Stimulated activated CD8-positive, alpha-beta memory T cell treated with anti-CD3 and anti-CD28 coated beads, Interleukin-12 subunit alpha, Interleukin-12 subunit beta, amount 100 ng/mL, for 24 hours (primary cell): ENCODE results near the gene TSPAN16.
A peak's percentile ranks its signal among the peaks of the same experiment; 100 is the strongest.

ENCODE experiments used
- DNase-seq: peaks from one replicate; pipeline ENCODE4 v3.0.0-alpha.2; 2020; ENCODE audit errors: extremely low read depth

The TSPAN16 gene

GRCh38 chr19:11268783-11269267 is 27.1 kb upstream of the TSPAN16 start:
- no peak for DNase-seq

DNA sequence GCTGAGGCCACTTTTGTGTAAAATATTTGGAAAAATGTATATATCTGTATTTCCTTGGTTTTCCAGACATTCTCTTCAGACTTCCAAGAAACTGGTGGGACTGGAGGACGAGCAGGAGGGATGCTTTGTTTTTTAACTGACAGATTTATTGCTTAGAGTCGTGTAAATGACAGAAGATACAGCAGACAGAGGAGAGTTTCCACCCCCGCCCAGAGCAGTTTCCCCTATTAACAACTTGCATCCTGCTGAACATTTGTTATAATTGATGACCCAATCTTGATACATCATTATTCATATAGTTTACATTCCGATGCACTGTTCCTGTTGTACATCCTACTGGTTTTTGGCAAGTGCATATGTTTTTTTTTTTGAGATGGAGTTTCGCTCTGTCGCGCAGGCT is 26.6 kb upstream of the TSPAN16 start:
- no peak for DNase-seq

GRCh38 chr19:11273296-11273695 is 22.7 kb upstream of the TSPAN16 start:
- DNase-seq, result no peak

DNA sequence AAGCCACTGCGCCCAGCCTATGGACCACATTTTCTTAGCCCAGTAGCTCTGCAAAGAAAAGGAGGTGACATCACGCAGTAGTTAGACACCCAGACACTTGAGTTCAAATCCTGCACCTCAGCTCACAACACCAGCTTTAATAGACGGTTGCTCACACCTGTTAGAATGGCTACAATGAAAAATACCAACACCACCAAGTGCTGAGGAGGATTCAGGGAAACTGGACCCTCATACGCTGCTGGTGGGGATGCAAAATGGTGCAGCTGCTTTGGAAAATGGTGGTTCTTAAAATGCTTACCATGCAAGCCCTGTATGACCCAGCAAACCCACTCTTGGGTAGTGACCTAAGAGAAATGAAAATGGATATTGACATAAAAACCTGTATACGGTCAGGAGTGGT is 22.0 kb upstream of the TSPAN16 start:
- no peak for DNase-seq

DNA sequence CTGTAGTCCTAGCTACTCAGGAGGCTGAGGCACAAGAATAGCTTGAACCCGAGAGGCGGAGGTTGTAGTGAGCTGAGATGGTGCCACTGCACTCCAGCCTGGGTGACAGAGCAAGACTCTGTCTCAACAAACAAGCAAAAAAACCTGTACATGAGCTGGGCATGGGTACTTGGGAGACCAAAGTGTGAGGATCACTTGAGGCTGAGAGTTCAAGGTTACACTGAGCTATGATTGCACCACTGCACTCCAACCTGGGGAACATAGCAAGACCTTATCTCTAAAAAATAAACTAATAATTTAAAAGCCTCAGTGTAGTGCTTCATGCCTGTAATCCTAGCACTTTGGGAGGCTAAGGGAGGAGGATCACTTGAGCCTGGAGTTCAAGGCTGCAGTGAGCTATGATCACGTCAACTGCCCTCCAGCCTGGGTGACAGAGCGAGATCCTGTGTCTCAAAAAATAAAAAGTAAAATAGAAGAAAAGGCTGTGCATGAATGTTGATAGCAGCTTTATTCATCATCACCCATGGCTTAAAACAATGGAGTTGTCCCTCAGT is 21.4 kb upstream of the TSPAN16 start:
- no peak for DNase-seq

DNA sequence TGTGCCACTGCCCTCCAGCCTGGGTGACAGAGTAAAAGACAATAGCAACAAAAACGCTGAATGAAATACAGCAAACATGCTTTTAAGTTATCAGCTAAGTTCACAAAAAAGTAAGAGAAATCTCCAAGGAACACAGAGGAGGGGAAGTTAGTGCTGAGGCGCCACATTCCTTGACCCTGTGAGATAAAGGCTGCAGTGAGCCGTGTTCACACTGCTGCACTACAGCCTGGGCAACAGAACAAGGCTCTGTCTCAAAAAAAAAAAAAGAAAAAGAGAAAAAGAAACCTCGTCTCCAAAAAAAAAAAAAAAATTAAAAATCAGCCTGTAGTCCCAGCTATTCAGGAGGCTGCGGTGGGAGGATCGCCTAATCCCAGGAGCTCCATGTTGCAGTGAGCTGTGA is 17.3 kb upstream of the TSPAN16 start:
- DNase-seq, result no peak

- DNase-seq, result no peak
These were observed 16.3 kb upstream of the TSPAN16 start for GRCh38 chr19:11279505-11280236.

- DNase-seq, result no peak
These were observed 14.5 kb upstream of the TSPAN16 start for GRCh38 chr19:11281356-11282049.

- DNase-seq, result no peak
These were observed 11.4 kb upstream of the TSPAN16 start for GRCh38 chr19:11284515-11284914.

DNA sequence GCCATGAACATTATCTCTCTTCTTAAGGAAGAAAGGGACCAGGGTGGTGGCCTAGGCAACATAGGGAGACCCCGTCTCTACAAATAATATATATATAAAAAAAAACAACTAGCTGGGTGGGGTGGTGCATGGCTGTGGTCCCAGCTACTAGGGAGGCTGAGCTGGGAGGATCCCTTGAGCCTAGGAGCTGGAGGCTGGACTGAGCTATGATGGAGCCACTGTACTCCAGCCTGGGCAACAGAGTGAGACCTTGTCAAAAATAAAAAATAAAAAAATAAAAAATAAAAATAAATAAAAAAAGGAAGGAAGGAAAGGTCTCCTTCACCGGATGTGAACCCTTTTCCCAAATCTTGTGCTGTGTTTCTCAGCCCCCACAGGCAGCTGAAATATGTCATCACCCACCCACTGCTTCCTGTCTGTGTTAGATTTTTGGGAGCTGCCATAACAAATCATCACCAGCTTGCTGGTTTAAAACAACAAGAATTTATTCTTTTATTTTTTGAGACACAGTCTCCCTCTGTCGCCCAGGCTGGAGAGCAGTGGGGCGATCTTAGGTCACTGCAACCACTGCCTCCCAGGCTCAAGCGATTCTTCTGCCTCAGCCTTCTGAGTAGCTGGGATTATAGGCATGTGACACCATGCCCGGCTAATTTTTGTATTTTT is 9.5 kb upstream of the TSPAN16 start:
- no peak for DNase-seq

- no peak for DNase-seq
These were observed 7.6 kb upstream of the TSPAN16 start for GRCh38 chr19:11288349-11288748.

DNA sequence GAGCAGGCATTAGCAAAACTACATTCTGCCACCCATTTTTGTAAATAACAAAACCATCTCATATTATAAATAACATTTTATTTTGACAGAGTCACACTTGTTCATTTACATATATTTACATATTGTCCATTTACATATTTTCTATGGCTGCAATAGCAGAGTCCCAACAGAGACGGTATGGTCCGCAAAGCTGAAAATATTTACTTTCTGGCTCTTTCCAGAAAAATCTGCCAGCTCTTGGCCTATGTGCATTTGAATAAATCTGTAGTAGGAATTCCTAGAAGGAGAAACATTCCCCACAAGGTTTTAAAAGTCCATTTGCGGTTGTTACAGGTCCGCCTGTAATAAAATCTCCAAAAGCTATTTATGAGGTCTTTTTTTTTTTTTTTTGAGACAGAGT is 5.7 kb upstream of the TSPAN16 start:
- no peak for DNase-seq

- no peak for DNase-seq
These were observed 4.5 kb upstream of the TSPAN16 start for GRCh38 chr19:11291415-11291814.

GRCh38 chr19:11291991-11292390 is 4.0 kb upstream of the TSPAN16 start:
- no peak for DNase-seq

DNA sequence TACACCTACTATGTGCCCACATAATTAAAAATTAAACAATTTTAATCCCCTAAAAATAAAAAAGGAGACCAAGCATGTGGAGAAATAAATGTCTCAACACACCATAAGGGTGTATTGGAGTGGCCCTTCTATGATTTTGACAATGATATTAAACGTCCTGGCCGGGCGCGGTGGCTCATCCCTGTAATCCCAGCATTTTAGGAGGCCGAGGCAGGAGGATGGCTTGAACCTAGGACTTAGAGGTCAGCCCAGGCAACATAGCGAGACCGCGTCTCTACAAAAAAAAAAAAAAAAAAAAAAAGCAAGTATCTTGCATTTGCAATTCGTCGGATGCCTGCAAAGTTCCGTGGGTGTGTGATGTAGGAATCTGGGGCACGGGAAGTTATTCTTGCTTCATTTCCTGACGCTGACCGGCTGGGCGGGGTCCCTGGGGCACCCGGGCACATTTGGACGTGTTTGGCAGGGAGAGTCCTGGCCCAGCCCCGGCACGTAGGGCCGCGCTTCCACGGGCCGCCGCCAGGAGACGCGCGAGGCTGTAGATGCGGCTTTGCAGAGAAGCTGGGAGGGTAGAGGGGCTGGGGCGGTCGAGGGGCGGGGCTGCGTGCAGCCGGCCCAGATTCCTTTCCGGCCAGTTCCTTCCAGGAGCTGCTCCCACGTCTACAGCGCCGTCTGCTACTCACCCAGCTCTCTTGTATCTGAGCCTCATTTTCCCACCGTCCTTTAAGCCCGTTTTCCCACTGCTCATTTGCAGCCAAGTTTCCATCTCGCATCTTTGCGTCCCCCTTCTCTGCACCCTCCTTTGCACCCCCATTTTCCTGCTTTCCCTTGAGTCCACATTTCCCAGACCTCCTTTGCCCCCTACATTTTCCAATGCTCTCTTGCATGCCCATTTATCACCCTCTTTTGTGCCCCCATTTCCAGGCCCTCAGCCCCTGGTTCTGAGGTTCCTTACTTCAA is 2.2 kb upstream of the TSPAN16 start:
- peak; percentile 52 for DNase-seq

- DNase-seq, result no peak
These were observed 780 bp upstream of the TSPAN16 start for GRCh38 chr19:11295180-11295579.

DNA sequence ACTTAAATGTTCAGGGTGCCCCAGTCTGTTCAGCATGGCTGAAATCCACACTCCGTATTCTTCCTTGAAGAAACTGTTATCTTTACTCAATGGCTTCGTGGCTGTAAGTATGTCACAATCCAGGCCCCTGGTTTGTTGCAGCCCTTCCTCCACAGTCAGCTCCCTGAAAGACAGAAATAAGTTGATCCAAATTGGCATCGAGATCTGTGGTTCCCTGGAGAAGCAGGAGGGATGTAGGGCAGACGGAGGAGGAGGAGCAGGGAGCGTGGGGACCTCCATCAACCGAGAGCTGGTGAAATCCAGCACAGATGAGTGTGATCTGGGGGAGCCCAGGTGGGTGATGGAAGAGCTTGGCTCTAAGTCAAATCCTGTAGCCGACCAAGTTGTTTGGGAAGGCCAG is 304 bp downstream of the TSPAN16 start:
- no peak for DNase-seq

GRCh38 chr19:11299946-11300810 is 4.2 kb downstream of the TSPAN16 start:
- DNase-seq, result no peak

DNA sequence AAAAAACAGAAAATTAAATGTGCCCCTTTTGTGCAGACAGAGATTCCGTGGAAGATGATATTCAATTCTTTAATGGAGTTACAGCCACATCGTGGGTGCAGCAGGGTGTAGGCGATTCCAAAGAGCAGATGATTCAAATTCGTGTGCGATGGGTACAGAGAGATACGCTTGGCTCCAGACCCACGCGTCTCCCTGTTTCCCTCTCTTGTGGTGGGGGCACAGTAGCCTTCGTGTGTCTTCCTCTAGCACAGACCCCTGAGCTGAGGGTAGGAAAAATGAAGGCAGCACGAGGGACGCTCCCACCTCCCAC is 4.8 kb downstream of the TSPAN16 start:
- no peak for DNase-seq

DNA sequence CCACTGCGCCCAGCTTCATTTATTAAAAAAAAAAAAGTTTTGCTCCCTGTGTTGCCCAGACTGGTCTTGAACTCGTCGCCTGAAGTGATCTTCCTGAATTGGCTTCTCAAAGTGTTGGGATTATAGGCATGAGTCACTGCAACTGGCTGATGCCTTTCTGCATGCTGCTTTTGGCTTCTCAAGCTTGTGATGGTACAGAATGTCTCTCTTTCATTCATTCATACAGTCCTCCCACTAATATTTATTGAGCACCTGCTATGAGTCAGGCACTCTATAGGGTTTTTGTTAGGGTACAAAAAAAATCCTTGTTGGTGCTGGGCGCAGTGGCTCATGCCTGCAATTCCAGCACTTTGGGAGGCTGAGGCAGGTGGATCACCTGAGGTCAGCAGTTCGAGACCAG is 9.0 kb downstream of the TSPAN16 start:
- DNase-seq, result no peak

DNA sequence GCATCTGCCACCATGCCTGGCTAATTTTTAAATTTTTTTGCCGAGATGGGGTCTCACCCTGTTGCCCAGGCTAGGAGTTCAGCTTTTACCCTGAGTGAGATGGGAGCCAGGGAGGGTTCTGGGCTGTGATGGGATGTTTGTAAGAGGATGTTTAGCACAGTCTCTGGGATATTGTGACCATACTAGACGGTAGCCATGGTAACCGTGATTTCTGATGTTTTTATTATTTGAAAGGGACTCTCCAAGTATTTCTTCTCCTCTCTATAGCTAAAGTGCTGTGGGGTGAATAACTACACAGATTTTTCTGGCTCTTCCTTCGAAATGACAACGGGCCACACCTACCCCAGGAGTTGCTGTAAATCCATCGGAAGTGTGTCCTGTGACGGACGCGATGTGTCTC is 10.4 kb downstream of the TSPAN16 start:
- no peak for DNase-seq
